ENCODE data around the gene SKOR1.

The SKOR1 gene

DNA sequence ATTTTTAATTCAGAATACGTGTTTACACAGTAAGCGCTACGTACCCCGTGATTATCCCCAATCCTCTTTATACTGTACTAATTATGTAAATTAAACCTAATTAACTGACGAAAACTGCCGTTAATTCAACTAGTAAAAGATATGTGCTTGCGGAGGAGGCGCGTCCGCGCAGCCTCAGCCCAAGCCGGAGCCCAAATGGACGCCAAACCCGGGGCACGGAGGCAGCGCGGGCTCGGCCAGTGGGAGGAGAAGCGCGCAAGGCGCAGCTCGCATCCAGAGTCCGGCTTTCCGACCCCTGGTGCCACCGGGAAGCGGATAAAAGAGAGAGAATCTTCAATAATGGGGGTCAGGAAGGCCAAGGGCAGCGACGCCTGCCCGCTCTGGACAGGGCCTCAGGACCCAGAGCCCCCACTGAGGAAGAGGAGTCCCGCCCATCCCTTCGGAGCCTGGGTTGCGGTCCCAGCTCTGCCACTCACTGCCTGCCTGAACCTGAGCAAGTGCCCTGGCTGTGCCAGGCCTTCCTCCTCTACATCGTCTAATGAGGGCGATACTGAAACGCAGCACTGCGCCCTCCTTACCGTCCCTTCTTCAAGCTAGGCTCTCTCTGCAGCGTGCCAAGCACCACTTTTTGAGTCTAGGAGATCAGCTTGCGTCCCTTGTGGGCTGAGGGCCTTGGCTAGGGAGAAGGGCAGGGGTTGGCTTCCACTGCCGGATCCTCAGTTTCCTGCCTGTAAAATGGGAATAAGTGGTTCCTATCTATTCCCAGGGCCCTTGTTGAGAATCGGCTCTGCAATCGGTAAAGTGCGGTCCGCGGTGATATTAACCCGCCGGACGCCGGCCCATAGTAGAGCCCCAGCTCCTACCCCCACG, 5.0 kb upstream of the SKOR1 start:
- no peak for DNase-seq

DNA sequence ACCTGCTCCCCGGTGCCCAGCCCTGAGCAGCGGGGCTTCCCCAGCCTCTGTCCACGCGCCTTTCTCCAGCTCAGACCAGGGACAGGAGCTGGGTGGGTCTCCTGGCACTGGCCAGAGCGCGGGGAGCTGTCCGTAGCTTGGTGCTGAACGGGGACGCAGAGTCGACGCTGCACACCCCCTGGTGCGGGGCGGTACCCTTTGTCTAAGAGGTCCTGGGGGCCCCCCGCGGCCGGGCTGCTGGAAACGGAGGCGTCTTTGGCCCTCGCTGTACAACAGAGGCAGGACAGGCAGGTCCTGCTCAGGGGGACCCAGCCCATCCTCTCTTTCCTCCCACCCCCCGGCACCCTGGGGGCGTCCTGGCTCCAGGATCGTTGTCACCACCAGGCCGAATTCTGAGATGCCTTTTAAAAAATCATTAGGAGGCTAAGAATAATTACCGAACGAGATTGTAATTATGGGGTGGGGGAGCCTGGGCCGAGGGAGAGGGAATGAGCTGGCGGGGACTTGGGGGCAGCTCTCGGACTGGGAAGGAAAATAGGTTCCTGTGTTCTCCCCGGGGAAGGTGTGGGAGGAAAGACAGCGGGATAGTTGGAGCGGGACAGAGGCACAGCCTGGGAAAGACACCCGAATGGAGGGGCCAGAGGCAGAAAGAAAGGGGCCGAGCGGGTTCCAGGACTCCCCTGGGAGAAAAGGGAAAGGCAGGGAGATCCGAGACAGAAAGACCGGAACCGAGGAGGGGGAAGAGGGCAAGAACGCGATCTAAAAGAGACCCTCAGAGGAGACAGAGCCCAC, 4.1 kb upstream of the SKOR1 start:
- no peak for DNase-seq

GRCh38 chr15:67821784-67822440, 3.4 kb upstream of the SKOR1 start:
- no peak for DNase-seq

DNA sequence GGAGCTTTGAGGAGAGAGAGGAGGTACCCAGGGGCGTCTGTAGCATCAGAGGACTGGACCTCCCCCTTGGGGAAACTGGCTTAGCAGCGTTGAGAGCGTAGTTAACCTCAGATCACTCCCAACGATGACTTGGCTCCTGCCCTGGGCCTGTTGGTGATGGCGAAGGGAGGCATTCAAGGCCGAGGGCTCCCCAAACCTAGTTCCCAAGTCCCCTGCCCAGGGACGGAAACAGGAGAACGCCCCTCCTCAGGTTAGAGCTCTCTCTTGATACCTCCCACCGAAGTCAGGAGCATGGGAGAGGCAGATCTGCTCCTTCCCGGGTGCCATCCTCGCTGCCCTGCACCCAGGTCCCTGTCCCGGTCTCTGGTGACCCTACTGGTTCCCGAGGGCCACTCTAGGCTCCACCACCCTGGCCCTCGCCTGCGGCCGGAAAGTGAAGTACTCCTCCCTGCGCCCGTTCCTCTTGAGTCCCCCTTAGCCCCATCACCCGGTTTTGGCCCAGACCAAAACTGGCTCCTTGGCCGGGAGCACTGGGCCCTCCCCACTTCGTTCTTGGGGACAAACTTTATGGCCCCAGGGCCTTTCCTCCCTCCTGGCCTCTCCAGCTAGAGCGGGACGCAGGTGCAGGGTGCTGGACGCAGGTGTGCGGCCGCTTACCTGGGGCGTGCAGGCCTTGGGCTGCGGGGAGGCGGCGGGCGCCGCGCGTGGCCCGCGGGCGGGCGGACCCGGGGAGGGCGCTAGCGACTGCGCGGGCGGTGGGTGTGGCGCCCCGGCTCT, 2.6 kb upstream of the SKOR1 start:
- no peak for DNase-seq

GRCh38 chr15:67823314-67824196, 1.8 kb upstream of the SKOR1 start:
- DNase-seq: no peak

DNA sequence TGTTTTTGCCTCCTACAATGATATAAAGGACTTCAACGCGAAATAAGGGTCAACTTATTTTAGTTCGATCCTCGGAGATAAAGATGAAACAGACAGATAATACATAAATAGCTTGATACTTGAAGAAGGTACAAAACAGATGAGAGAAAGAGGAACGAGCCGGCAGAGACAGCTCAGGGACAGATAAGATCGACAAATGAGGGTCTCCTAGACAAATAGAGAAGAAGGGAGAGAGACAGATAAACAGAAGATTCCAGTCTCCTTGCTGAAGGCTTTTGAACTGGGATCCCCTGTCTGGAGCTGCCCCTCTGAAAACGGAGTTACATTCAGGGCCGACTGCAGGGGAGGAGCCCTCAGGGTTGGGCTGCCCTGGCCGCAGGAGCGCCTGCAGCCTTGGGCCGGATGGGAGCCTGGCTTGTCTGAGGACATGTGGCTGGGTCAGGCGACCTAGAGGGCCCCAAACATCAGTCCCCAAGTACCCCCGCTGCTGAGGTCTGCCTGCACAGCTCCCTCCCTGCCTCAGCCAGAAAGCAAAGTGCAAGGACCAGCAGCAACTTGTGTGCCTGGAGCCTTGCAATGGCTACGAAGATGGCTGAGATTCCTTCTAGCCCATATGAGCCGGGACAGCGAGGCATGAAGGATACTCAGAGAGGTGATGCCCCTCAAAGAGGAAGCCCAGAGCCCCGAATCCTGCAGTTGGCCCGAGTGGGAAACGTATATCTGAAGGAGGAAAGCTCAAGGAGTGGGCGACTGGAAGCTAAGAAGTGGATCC, 926 bp upstream of the SKOR1 start:
- no peak for DNase-seq

- no peak for DNase-seq
Measured at GRCh38 chr15:67825881-67826716, 790 bp downstream of the SKOR1 start.

DNA sequence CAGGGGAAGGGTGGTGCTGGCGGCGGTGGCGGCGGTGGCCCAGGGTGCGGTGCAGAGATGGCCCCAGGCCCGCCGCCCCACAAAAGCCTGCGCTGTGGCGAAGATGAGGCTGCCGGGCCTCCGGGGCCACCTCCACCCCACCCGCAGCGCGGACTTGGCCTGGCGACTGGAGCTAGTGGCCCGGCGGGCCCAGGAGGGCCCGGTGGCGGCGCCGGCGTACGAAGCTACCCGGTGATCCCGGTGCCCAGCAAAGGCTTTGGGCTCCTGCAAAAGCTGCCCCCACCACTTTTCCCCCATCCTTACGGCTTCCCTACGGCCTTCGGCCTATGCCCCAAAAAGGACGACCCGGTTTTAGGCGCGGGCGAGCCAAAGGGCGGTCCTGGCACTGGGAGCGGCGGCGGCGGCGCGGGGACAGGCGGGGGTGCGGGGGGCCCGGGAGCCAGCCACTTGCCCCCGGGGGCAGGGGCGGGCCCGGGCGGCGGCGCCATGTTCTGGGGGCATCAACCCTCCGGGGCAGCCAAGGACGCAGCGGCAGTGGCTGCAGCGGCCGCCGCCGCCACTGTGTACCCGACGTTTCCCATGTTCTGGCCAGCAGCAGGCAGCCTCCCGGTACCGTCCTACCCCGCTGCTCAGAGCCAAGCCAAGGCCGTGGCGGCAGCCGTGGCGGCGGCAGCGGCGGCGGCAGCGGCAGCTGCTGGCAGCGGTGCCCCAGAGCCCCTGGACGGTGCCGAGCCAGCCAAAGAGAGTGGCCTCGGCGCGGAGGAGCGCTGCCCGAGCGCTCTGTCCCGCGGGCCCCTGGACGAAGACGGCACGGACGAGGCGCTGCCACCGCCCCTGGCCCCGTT, 1.6 kb downstream of the SKOR1 start:
- no peak for DNase-seq

GRCh38 chr15:67827562-67828277, 2.4 kb downstream of the SKOR1 start:
- no peak for DNase-seq

DNA sequence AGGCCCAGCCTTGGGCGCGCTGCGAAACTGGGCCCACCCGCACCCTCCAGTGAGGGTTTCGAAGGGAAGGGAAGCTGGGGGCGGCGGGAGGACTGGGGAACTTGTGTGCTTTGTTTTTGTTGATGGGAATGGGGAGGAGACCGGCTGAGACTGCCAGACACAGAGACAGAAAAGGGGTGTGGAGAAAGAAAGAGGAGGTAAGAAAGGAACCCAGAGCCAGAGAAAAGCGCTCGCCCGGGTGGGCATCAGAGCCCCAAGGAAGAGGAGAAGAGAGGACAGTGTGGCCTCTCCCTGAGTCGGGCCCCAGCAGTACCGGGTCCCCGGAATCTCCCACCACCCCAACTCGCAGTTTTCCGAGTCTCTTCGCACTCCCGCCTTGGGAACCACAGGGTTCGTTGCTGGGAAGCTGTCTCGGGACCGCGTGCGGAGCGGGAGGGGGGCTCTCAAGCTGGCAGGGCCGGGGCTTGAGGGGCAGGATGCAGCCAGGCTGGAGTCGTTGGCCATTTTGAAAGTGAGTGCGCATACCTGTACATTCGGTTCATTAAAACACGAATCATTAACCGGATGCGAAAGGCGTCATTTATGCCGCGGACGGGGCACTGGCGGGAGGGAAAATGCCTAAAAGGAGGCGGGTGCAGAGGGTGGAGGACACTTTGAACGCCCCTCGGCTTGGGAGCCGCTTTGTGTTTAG, 3.1 kb downstream of the SKOR1 start:
- DNase-seq: no peak

- no peak for DNase-seq
Measured at GRCh38 chr15:67828969-67829646, 3.8 kb downstream of the SKOR1 start.

GRCh38 chr15:67829647-67830504, 4.6 kb downstream of the SKOR1 start:
- DNase-seq: no peak

DNA sequence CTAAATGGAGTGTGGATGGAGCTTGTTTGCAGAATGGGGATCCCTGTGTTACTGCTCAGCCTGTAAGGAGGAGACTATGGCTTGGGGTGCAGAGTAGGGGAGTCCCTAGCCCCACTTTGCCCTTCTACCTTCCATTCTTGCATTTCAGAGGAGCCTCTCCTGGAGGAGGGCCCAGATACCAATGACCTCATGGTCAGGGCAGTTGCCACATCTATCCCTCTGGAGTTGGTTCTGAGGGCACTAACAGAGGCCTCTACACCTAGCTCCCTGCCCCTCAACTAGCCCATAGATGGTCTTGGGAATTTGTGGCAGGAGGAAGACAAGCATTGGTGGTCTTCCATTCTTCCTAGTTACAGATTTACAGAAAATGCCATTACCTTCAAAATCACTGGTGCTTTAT, 6.1 kb downstream of the SKOR1 start:
- DNase-seq: no peak

DNA sequence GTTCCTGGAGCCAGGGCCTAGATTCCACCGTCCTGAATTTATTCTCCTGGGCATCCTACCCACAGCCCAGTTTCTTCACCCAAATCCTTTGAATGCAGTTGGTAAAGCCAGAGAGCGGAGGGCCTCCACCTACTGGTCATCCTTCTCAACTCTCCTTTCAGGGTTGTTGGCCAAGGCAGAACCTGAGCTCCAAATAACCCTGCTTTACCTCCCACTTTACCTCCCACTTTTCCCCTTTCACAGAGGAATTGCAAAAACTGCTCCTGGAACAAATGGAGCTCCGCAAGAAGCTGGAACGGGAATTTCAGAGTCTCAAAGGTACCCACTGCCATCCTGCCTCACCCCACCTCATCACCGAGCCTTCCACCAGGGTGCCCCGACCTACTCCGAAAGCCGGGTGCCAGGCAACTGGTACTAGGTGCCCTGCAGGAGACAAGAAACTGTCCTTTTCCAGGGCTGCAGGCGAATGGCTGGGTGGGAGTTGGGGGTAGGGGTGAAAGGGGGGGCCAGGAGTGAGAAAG, 6.8 kb downstream of the SKOR1 start:
- no peak for DNase-seq

- DNase-seq: no peak
Measured at GRCh38 chr15:67832897-67833709, 7.8 kb downstream of the SKOR1 start.
